Pancreas (tissue), 10 donors: ENCODE results near the gene AGPAT2. TPM values are rescaled to one million over a fixed set of nuclear protein-coding genes. Genes with fewer than 3 reads are reported as not detected.

Experiments used
- ATAC-seq, 4 donors: fragments of 200-7000 bp; cut with Tn5 transposase; one replicate each; pipeline versions ENCODE4 v1.8.0 to v1.9.1; 2020; ENCODE audit warnings: mild to moderate bottlenecking in 4 of 4, moderate library complexity in 4 of 4
- DNase-seq, 6 donors: peaks; one replicate each; pipeline ENCODE4 v3.0.0-alpha.2; 2020
- FAIRE-seq: peaks from 2 replicates; lab custom pipeline; 2012; peaks lifted over from hg19 to GRCh38; lab: Jason Lieb, UNC
- H3K27ac ChIP-seq, 4 donors: fragments of 200-600 bp; sonication (generic); 1 replicate in 3 of 4; 2 replicates in 1 of 4; pipeline versions ENCODE4 v1.5.0 to v1.8.0; 2020
- H3K27me3 ChIP-seq, 4 donors: fragments of 200-600 bp; one replicate each; pipeline ENCODE4 v1.8.0; 2021
- H3K36me3 ChIP-seq, 3 donors: fragments of 200-600 bp; sonication (generic) in 1 of 3; one replicate each; pipeline versions ENCODE4 v1.5.0 to v1.8.0; 2020 to 2021
- H3K4me1 ChIP-seq, 3 donors: fragments of 200-600 bp; one replicate each; pipeline ENCODE4 v1.8.0; 2021
- H3K4me3 ChIP-seq, 4 donors: fragments of 200-600 bp; sonication (generic) in 2 of 4; one replicate each; pipeline versions ENCODE4 v1.5.0 to v1.8.0; 2020 to 2021
- H3K9me3 ChIP-seq, 4 donors: fragments of 200-600 bp; one replicate each; pipeline ENCODE4 v1.8.0; 2021
- WGBS, 2 donors: extraction: QIAGEN DNeasy Blood & Tissue Kit; methylation state at CpG; one replicate each; pipeline ENCODE4 v1.1.7; 2013; 5-methylcytosine and 5-hydroxymethylcytosine counted together
- intact Hi-C, 3 donors: fragments of 100-400 bp; cut with DNase I; formaldehyde crosslinking; loops; one replicate each; pipeline versions ENCODE4 v1.11.1 to v1.14.2; 2022
- polyA plus RNA-seq, 2 donors: library from polyadenylated mRNA; stranded (reverse); fragments of 200-250 nt; gene quantifications; one replicate each; pipeline ENCODE4 v1.2.3, GENCODE V29; 2013
- total RNA-seq, 6 donors: library from RNA; stranded (reverse); fragmentation: NEBNext Ultra II Directional in 4 of 6; extraction: Animal tissue kit (Norgen Biotek cat#: 25700) in 4 of 6; gene quantifications; one replicate each; pipeline versions ENCODE4 v1.2.1 to v1.2.4, GENCODE V29; 2021 to 2023
- TF ChIP-seq, protein P1 (sequence below), 4 donors: fragments of 200-600 bp; sonication (generic) in 3 of 4; IDR thresholded peaks; one replicate each; pipeline versions ENCODE4 v1.5.0 to v1.8.0; 2021; ENCODE audit warnings: antibody characterized with exemption in 4 of 4
- donor health status: healthy with polysubstance abuse.
- donor health status: DM: no; HTN: no; CAD: no; lungs with moderate emphysema.
- donor health status: DM: no; HTN: no; CAD: no.
- donor health status: control.
- donor health status: control.
- donor health status: Bipolar disorder and iron deficiency.
- donor health status: DM: yes; HTN: yes; CAD: no.
- donor health status: DM: no; HTN: no; CAD: no.
- donor health status: DM: no; HTN: no; CAD: no.
- donor health status: DM: yes; HTN: yes; CAD: no.

The AGPAT2 gene
- total and polyA plus RNA-seq, 8 donors: 57.0 to 158 (median 82.7) TPM

DNA sequence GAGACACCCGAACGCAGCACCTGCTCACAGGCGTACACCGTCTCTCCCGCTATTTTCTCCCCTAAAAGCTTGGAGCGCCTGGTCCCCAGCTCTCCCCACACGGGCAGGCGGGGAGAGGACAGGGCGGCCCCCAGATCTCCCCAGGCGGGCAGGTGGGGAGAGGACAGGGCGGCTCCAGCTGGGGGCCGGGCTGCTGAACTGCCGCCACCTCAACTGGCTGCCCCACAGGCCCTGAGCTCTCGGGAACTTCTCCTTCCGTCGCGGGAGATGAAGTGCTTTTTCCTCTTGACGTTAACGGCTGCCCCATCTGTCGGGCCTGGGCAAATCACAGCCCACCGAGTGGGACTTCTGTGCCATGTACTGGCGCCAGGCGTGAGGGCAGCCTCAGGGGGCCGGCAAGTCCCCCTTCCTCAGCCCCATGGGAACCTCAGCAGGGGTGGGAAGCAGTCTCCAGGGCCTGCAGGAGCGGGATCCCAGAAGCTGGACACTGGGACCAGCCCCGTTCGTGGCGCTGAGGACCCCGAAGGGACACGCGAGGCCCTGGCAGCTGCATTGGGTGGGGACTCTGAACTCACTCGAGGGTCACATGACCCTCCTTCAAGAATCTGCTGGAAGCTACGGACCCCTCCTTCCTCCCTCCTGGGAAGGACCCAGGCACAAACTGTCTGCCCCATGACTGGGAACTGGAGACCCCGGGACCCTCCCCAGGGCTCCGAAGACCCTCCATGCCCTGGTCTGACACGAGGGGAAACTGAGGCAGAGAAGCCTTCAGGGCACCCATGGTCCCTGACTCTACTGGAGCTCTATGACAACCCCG is 30.3 kb downstream of the AGPAT2 start:
- ATAC-seq: peak in 1 of 4 donors; percentile 15
- TF ChIP-seq, protein P1, sequence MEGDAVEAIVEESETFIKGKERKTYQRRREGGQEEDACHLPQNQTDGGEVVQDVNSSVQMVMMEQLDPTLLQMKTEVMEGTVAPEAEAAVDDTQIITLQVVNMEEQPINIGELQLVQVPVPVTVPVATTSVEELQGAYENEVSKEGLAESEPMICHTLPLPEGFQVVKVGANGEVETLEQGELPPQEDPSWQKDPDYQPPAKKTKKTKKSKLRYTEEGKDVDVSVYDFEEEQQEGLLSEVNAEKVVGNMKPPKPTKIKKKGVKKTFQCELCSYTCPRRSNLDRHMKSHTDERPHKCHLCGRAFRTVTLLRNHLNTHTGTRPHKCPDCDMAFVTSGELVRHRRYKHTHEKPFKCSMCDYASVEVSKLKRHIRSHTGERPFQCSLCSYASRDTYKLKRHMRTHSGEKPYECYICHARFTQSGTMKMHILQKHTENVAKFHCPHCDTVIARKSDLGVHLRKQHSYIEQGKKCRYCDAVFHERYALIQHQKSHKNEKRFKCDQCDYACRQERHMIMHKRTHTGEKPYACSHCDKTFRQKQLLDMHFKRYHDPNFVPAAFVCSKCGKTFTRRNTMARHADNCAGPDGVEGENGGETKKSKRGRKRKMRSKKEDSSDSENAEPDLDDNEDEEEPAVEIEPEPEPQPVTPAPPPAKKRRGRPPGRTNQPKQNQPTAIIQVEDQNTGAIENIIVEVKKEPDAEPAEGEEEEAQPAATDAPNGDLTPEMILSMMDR (IDR thresholded peaks at IDR 0.05): no peak
- peaks cover 0 to 4% (median 0%) of the 10 kb centered on the region in 4 donors for H3K27me3 ChIP-seq
- 54 to 63% methylated on average over 34 to 37 of the region's 37 CpGs for WGBS, 2 donors
- no peaks in the 10 kb centered on the region for H3K4me1 ChIP-seq
- H3K36me3 ChIP-seq: no peaks in the 10 kb centered on the region
- intact Hi-C loops: no loop called here
- H3K4me3 ChIP-seq: no peak overlapping the region
- DNase-seq: peak in 1 of 6 donors; percentile 2
- no peaks in the 10 kb centered on the region for H3K9me3 ChIP-seq
- H3K27ac ChIP-seq: peak overlapping the region in 1 of 4 donors; percentile 18
- no peak for FAIRE-seq

DNA sequence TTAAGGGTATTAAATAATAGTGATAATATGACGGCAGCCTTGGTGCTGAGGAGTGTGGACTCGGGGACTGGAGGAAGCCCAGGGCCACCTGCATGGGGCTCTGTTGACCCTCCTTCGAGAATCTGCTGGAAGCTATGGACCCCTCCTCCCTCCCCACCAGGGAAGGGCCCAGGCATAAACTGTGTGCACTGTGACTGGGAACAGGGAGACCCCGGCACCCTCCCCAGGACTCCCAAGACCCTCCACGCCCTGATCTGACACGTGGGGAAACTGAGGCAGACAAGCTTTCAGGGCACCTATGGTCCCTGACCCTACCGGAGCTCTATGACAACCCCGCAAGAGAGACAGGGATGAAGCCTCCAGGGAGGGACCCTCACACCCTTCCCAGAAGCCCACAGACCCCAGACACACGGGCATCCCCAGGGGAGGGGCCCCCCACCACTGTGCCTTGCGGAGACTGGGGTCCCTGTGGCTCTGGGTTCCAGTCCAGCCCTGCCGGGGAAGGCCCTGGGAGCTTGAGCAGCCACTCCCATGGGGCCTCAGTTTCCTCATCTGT is 31.0 kb downstream of the AGPAT2 start:
- peak in 2 of 6 donors; percentile 3 to 9 for DNase-seq
- no peaks in the 10 kb centered on the region for H3K9me3 ChIP-seq
- WGBS, 2 donors: 57 to 59% methylated on average over 10 to 11 of the region's 11 CpGs
- TF ChIP-seq, protein P1 (IDR thresholded peaks at IDR 0.05): no peak
- H3K4me1 ChIP-seq: no peaks in the 10 kb centered on the region
- no peak for FAIRE-seq
- ATAC-seq: no peak
- H3K36me3 ChIP-seq: no peaks in the 10 kb centered on the region
- intact Hi-C loops: no loop called here
- peak overlapping the region in 1 of 4 donors; percentile 18 for H3K27ac ChIP-seq
- H3K4me3 ChIP-seq: no peak overlapping the region
- H3K27me3 ChIP-seq: peaks cover 0 to 4% (median 0%) of the 10 kb centered on the region in 4 donors

DNA sequence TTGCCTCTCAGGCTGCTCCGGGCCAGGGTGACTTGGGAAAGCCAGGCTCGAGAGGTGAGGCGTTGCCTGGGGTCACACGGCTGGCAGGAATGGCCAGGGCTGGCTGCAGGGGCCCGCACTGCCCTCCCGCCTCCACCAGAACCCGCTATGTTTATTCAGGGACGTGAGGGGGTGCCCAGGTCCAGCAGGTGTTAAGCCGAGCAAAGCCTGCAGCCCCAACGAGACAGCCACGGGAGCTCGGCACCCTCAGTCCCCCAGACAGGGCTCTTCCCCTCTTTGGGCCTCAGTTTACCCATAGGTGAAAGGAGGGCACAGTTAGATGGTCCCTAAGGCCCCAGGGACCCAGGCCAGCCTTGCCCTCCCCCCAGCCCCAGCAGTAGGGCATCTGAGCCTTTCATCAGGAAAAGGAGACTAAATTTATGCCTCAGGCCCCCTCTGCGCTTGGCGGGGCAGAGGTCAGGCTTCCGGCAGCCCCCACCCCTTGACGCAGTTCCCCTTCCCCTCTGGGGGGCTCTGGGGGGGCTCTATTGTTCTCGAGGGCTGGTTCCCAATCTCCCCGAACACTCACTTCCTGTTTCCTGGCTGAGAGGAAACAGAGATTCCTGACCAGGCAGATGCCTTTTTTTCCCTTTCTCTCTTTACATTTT is 31.6 kb downstream of the AGPAT2 start:
- 55 to 63% methylated on average over 17 to 18 of the region's 18 CpGs for WGBS, 2 donors
- intact Hi-C loops: no loop called here
- no peaks in the 10 kb centered on the region for H3K9me3 ChIP-seq
- no peak for FAIRE-seq
- H3K4me1 ChIP-seq: no peaks in the 10 kb centered on the region
- TF ChIP-seq, protein P1 (IDR thresholded peaks at IDR 0.05): no peak
- peak in 2 of 6 donors; percentile 5 to 13 for DNase-seq
- ATAC-seq: peak in 1 of 4 donors; percentile 7
- H3K36me3 ChIP-seq: no peaks in the 10 kb centered on the region
- H3K27ac ChIP-seq: peak overlapping the region in 2 of 4 donors; percentile 5 to 12
- H3K4me3 ChIP-seq: no peak overlapping the region
- H3K27me3 ChIP-seq: peaks cover 0 to 4% (median 0%) of the 10 kb centered on the region in 4 donors

DNA sequence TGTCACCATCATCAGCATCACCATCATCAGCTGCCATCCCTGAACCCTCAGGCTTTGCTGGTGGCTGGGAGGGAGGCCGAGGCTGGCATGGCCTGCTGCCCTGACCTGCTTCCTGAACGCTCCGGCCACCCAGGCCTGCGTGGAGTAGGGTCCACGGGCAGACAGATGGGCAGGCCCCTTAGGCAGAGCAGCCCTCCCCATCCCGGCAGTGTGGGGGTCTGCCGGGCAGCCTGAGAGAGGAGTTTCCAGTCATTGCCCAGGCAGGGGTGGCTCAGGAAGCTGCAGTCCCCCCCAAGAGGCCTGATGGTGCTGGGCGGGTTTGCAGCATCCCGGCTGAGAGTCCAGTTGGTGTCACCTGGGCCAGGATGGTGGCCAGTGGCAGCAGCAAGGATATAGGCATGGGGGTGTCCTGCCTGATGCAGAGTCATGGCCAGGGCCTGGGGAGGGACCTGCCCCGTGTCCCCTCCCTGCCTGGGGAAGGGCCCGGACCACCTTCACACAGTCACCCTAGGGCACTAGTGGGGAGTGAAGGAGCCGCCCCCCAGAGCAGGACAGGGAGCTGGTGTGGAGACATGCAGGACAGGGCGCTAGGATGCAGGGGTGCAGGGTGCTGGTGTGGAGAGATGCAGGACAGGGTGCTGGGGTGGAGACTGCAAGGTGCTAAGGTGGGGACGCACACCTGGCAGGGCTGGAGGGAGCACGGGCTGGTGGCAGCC is 32.3 kb downstream of the AGPAT2 start:
- H3K4me3 ChIP-seq: no peak overlapping the region
- FAIRE-seq (no peak), ATAC-seq (peak in 1 of 4 donors; percentile 12), DNase-seq (peak in 2 of 6 donors; percentile 2 to 10)
- peak overlapping the region in 2 of 4 donors; percentile 5 to 12 for H3K27ac ChIP-seq
- TF ChIP-seq, protein P1 (IDR thresholded peaks at IDR 0.05): no peak
- H3K36me3 ChIP-seq: no peaks in the 10 kb centered on the region
- WGBS, 2 donors: 68 to 81% methylated on average over 13 to 15 of the region's 15 CpGs
- H3K4me1 ChIP-seq: no peaks in the 10 kb centered on the region
- H3K9me3 ChIP-seq: no peaks in the 10 kb centered on the region
- intact Hi-C loops: no loop called here
- H3K27me3 ChIP-seq: peaks cover 0 to 4% (median 0%) of the 10 kb centered on the region in 4 donors
